H1 (cell line): ENCODE data around the gene GDF9. TPM values are rescaled to one million over a fixed set of nuclear protein-coding genes. Genes with fewer than 3 reads are reported as not detected.

ENCODE experiments used
- CHD2 ChIP-seq: IDR thresholded peaks from 2 replicates; pipeline ENCODE4 v1.6.1; 2012; ENCODE audit warnings: low read length, improper control_type of control experiment
- EP300 ChIP-seq, 2 experiments: IDR thresholded peaks; 1 replicate in 1 of 2; 2 replicates in 1 of 2; pipeline ENCODE4 v1.6.1; 2011 to 2012; ENCODE audit warnings: low read depth in 2 of 2, low read length in 2 of 2, mild to moderate bottlenecking in 2 of 2, borderline replicate concordance in 1 of 2, inconsistent platforms in 1 of 2, moderate library complexity in 1 of 2
- EZH2 ChIP-seq: fragments of 200-600 bp; sonication (generic); IDR thresholded peaks from 2 replicates; pipeline ENCODE4 v1.7.1; 2012; ENCODE audit warnings: low read depth, mild to moderate bottlenecking, moderate library complexity, low read length, inconsistent platforms; ENCODE audit not compliant: severe bottlenecking
- GABPA ChIP-seq: IDR thresholded peaks from 2 replicates; pipeline ENCODE4 v1.6.1; 2011; ENCODE audit warnings: mild to moderate bottlenecking, low read length, moderate library complexity, borderline replicate concordance; ENCODE audit not compliant: insufficient read depth
- NANOG ChIP-seq: IDR thresholded peaks from 2 replicates; pipeline ENCODE4 v1.6.1; 2011; ENCODE audit warnings: low read length, low read depth, mild to moderate bottlenecking, inconsistent platforms; ENCODE audit not compliant: insufficient read depth, poor library complexity, severe bottlenecking
- POLR2AphosphoS5 ChIP-seq: IDR thresholded peaks from 2 replicates; pipeline ENCODE4 v1.6.1; 2011; ENCODE audit warnings: low read depth, low read length
- RAD21 ChIP-seq, 2 experiments: IDR thresholded peaks in 1 of 2; conservative IDR thresholded peaks in 1 of 2; 2 replicates each; pipeline ENCODE4 v1.6.1; 2011; ENCODE audit warnings: low read depth in 2 of 2, low read length in 2 of 2, improper control_type of control experiment in 1 of 2, inconsistent platforms in 1 of 2, mild to moderate bottlenecking in 1 of 2, moderate library complexity in 1 of 2
- RNF2 ChIP-seq: fragments of 200-900, 300-1000 bp; sonication (generic); IDR thresholded peaks from 2 replicates; pipeline ENCODE4 v1.7.1; 2016; ENCODE audit warnings: borderline replicate concordance, low read depth, mild to moderate bottlenecking, antibody characterized with exemption, low read length; ENCODE audit not compliant: poor library complexity, severe bottlenecking; ENCODE audit errors: missing control alignments
- RXRA ChIP-seq: IDR thresholded peaks from 2 replicates; pipeline ENCODE4 v1.6.1; 2011; ENCODE audit warnings: low read depth, mild to moderate bottlenecking, low read length, moderate library complexity; ENCODE audit not compliant: insufficient read depth
- SP2 ChIP-seq: IDR thresholded peaks from 2 replicates; pipeline ENCODE4 v1.6.1; 2012; ENCODE audit warnings: mild to moderate bottlenecking, low read length, inconsistent platforms
- TAF1 ChIP-seq: IDR thresholded peaks from 2 replicates; pipeline ENCODE4 v1.6.1; 2011; ENCODE audit warnings: mild to moderate bottlenecking, low read depth, low read length
- TAF7 ChIP-seq: optimal IDR thresholded peaks from 2 replicates; pipeline ENCODE3; 2011; ENCODE audit warnings: low read depth, mild to moderate bottlenecking, inconsistent platforms, low read length, moderate library complexity, borderline replicate concordance
- polyA plus RNA-seq, 7 experiments: library from polyadenylated mRNA; depleted of rRNA in 3 of 7; stranded (reverse) in 5 of 7; unstranded in 2 of 7; fragments of >200 nt in 5 of 7; fragments of 200-250 nt in 2 of 7; gene quantifications; 1 replicate in 5 of 7; 2 replicates in 1 of 7; 4 replicates in 1 of 7; pipeline versions ENCODE4 v1.2.1 to v1.2.3, GENCODE V29; 2011 to 2013; ENCODE audit warnings: missing spikeins in 2 of 7, mixed read lengths in 2 of 7
- total RNA-seq: library from RNA; stranded (reverse); fragmentation: NEBNext Ultra II Directional; extraction: Animal tissue kit (Norgen Biotek cat#: 25700); gene quantifications from 2 replicates; pipeline ENCODE4 v1.2.1, GENCODE V29; 2021
- TF ChIP-seq, protein P1 (sequence below): IDR thresholded peaks from 2 replicates; pipeline ENCODE4 v1.6.1; 2011; ENCODE audit warnings: low read length, improper control_type of control experiment
- TF ChIP-seq, protein P2 (sequence below): IDR thresholded peaks from 2 replicates; pipeline ENCODE4 v1.6.1; 2012; ENCODE audit warnings: inconsistent platforms
- TF ChIP-seq, protein P3 (sequence below), 3 experiments: IDR thresholded peaks; 1 replicate in 2 of 3; 2 replicates in 1 of 3; pipeline versions ENCODE4 v1.5.1 to v1.6.1; 2011; ENCODE audit warnings: low read length in 3 of 3, mild to moderate bottlenecking in 3 of 3, inconsistent platforms in 2 of 3, low read depth in 1 of 3, moderate library complexity in 1 of 3; ENCODE audit not compliant: insufficient read depth in 1 of 3; ENCODE audit errors: control extremely low read depth in 1 of 3

GDF9 gene
- total and polyA plus RNA-seq, 2 of the 8 experiments (the other 6 are each of a cell fraction or from before 2014, with no cell fraction given) = 0.14 TPM; not detected in 1

DNA sequence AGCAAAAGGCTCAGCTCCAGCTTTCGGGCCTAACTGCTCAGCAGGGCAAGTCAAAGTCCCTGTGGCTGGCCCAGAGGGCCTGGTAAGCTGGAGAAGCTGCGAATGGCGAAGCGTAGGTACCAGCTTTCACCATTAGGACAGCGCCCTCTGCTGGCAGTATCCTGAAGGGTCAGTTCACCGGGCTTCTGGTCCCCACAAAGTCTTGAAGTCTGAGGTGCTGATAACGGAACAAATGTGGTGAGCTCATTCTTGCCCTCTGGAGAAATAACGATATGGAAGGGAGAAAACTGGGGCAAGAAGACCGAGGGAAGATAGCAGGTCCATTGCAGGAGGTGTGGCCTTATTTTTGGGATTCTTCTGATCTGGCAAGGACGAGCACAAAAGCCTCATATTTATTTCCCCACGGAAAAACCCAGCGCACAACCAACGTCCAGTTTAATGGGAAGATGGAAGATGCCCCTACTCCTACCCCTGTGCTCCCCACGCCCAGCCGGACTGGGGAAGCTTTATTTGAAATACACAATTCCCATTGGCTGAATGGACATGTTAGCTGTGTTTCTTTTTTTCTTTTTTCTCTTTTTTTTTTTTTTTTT, 46.0 kb downstream of the GDF9 start (continued):
- TF ChIP-seq RNF2 (no peak), EZH2 (no peak), NANOG (no peak), EP300 (IDR thresholded peaks at IDR 0.05; ENCODE audit: borderline replicate concordance in 1 of 2, low read depth in 2 of 2, low read length in 2 of 2) (no peak), RAD21 (IDR thresholded peaks at IDR 0.05 in 1 of 2, conservative IDR thresholded peaks at IDR 0.05 in 1 of 2; ENCODE audit: low read depth in 2 of 2, low read length in 2 of 2) (peak; percentile 89 to 93), GABPA (peak; percentile 66; the same call in 1 of the 2 replicates), TAF7 (peak; percentile 33), SP2 (no peak), TAF1 (no peak), POLR2AphosphoS5 (no peak), RXRA (no peak), CHD2 (no peak)
- TF ChIP-seq, protein P1, sequence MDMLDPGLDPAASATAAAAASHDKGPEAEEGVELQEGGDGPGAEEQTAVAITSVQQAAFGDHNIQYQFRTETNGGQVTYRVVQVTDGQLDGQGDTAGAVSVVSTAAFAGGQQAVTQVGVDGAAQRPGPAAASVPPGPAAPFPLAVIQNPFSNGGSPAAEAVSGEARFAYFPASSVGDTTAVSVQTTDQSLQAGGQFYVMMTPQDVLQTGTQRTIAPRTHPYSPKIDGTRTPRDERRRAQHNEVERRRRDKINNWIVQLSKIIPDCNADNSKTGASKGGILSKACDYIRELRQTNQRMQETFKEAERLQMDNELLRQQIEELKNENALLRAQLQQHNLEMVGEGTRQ = no peak
- TF ChIP-seq, protein P2, sequence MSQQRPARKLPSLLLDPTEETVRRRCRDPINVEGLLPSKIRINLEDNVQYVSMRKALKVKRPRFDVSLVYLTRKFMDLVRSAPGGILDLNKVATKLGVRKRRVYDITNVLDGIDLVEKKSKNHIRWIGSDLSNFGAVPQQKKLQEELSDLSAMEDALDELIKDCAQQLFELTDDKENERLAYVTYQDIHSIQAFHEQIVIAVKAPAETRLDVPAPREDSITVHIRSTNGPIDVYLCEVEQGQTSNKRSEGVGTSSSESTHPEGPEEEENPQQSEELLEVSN = peak; percentile 20; the same call in 1 of the 2 replicates
- TF ChIP-seq, protein P3, sequence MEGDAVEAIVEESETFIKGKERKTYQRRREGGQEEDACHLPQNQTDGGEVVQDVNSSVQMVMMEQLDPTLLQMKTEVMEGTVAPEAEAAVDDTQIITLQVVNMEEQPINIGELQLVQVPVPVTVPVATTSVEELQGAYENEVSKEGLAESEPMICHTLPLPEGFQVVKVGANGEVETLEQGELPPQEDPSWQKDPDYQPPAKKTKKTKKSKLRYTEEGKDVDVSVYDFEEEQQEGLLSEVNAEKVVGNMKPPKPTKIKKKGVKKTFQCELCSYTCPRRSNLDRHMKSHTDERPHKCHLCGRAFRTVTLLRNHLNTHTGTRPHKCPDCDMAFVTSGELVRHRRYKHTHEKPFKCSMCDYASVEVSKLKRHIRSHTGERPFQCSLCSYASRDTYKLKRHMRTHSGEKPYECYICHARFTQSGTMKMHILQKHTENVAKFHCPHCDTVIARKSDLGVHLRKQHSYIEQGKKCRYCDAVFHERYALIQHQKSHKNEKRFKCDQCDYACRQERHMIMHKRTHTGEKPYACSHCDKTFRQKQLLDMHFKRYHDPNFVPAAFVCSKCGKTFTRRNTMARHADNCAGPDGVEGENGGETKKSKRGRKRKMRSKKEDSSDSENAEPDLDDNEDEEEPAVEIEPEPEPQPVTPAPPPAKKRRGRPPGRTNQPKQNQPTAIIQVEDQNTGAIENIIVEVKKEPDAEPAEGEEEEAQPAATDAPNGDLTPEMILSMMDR (IDR thresholded peaks at IDR 0.05; ENCODE audit: control extremely low read depth in 1 of 3, insufficient read depth in 1 of 3, low read depth in 1 of 3, low read length in 3 of 3) = peak in 2 of 3 experiments; percentile 93 to 94; a peak in 3 of 4 replicates
